Omental fat pad (tissue), 4 donors: ENCODE measurements around the gene LTB4R2. TPM values are rescaled to one million over a fixed set of nuclear protein-coding genes. Genes with fewer than 3 reads are reported as not detected.

Source experiments
- ATAC-seq: fragments of 150-250 bp; one replicate; pipeline ENCODE4 v1.9.1; 2016; ENCODE audit warnings: mild to moderate bottlenecking, moderate library complexity; ENCODE audit not compliant: low FRiP score
- DNase-seq: peaks from one replicate; pipeline ENCODE4 v3.0.0-alpha.2; 2019; ENCODE audit warnings: low spot score
- total RNA-seq, 4 donors: library from RNA; depleted of rRNA; stranded (reverse); fragments of >200 nt; gene quantifications; one replicate each; pipeline ENCODE4 v1.1.0, GENCODE V29; 2016
- TF ChIP-seq, protein P1 (sequence below), 3 donors: fragments of 450-650 bp; IDR thresholded peaks; one replicate each; pipeline ENCODE4 v1.5.1; 2016 to 2017; ENCODE audit warnings: antibody characterized with exemption in 3 of 3, mild to moderate bottlenecking in 3 of 3, moderate library complexity in 2 of 3

The LTB4R2 gene
- total RNA-seq, 4 donors from 2014 or later, result 4.7 to 9.0 (median 7.9) TPM

DNA sequence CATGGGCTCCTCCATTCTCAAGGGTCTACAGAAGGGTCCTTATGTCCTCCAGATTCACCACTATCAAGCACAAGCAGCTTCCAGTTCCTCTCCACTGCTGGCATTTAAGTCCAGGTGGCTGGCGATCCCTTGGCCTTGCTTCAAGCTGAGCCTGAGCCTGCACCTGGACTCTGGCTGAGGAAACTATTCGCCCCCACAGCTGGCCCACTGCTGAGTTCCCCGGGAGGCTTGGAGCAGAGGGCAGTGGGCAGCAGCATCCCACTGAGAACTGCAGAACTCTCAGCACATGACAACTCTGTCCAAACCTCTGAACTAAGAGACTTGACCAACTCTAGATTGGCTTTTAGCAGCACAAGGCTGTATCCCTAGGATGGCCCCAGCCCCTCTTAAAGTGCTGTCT lies 27.2 kb upstream of the LTB4R2 start:
- TF ChIP-seq, protein P1, sequence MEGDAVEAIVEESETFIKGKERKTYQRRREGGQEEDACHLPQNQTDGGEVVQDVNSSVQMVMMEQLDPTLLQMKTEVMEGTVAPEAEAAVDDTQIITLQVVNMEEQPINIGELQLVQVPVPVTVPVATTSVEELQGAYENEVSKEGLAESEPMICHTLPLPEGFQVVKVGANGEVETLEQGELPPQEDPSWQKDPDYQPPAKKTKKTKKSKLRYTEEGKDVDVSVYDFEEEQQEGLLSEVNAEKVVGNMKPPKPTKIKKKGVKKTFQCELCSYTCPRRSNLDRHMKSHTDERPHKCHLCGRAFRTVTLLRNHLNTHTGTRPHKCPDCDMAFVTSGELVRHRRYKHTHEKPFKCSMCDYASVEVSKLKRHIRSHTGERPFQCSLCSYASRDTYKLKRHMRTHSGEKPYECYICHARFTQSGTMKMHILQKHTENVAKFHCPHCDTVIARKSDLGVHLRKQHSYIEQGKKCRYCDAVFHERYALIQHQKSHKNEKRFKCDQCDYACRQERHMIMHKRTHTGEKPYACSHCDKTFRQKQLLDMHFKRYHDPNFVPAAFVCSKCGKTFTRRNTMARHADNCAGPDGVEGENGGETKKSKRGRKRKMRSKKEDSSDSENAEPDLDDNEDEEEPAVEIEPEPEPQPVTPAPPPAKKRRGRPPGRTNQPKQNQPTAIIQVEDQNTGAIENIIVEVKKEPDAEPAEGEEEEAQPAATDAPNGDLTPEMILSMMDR (IDR thresholded peaks at IDR 0.05), result no peak
- DNase-seq, result no peak
- ATAC-seq, result no peak

DNA sequence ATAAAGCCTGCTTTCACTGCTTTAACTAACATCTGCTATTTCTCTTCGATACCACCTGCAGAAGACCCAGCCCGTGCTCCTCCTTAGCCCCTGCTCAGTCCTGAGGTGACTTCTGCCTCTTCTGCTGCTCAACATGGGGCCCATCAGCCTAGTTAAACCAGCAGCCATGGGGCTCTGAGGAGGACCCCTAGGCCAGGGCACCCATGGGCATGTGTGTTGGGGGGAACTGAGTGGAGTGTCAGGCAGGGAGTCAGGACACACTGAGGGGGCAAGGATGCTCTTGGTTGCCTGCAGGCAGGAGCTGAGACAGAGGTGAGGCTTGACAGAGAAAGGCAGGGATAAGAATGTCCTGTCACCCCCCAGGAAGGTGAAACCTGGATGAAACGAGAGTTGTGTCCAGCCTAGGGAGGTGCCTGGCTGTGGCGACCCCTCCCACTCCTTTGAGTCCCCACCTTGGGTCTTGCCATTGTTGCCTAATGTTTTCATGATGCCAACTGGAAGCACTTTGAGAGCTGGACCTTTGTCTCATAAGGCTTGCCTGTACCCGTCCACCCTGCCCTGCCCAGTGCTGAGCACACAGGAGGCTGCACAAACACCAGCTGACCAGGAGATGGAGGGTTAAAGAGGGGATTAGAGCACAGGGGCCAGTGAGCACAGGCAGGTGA lies 26.0 kb upstream of the LTB4R2 start:
- no peak for DNase-seq
- ATAC-seq, result no peak
- TF ChIP-seq, protein P1 (IDR thresholded peaks at IDR 0.05), result no peak

DNA sequence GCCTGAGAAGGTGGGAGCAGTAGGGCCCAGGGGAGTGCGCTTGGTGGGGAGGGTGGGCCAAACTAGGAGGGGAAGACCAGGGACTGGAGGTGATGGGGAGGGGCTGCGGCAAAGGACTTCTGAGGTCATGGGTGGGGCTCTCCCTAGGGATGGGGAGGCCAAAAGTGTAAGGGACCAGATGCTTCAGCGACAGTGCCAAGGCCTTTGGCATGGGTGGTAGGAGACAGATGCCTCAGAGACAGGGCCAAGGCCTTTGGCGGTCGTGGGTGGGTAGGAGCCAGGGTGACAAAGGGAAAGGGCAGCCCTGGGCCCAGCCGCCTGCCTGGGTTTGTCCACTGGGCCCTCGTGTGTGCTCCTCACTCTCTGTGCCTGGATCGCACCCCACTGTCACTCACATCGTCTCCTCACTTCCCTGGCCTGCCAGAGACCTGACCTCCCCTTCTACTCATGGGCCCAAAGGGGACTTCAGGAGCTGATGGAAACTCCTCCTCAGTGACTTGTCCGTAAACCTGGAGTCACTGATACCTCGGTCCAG lies 25.4 kb upstream of the LTB4R2 start:
- no peak for DNase-seq
- no peak for ATAC-seq
- TF ChIP-seq, protein P1 (IDR thresholded peaks at IDR 0.05), result no peak

DNA sequence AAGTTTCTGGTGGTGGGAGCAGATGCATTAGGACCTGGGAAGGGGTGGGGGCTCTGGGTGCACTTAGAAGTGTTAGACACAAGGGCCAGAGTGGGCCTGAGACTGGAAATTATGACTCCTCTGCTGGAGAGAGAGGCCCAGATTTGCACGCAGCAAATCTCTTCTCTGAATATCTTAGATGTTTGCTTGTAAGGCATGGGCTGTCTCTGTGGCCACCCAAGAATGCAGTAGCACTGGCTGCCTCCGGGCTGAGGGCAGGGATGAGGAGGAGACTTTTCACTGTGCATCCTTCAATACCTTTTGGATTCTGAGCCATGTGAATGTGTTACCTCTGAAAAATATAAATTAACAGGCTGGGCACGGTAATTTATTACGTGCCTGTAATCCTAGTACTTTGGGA lies 24.6 kb upstream of the LTB4R2 start:
- ATAC-seq (no peak), DNase-seq (no peak)
- TF ChIP-seq, protein P1 (IDR thresholded peaks at IDR 0.05), result no peak

DNA sequence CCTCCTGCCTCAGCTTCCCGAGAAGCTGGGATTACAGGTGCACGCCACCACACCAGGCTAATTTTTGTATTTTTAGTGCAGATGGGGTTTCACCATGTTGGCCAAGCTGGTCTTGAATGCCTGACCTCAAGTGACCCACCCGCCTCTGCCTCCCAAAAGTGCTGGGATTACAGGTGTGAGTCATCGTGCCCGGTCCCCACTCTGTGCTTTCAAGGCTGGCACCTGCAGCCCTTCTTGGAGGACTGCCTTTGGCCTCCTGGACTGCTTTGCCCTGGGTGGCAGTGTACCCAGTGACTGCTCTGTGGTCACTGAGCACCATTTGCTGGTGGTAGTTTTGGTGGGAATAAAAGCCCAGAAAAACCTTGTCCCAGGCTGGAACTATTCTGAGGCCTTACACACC lies 22.9 kb upstream of the LTB4R2 start:
- DNase-seq, result no peak
- TF ChIP-seq, protein P1 (IDR thresholded peaks at IDR 0.05), result no peak
- ATAC-seq, result no peak

DNA sequence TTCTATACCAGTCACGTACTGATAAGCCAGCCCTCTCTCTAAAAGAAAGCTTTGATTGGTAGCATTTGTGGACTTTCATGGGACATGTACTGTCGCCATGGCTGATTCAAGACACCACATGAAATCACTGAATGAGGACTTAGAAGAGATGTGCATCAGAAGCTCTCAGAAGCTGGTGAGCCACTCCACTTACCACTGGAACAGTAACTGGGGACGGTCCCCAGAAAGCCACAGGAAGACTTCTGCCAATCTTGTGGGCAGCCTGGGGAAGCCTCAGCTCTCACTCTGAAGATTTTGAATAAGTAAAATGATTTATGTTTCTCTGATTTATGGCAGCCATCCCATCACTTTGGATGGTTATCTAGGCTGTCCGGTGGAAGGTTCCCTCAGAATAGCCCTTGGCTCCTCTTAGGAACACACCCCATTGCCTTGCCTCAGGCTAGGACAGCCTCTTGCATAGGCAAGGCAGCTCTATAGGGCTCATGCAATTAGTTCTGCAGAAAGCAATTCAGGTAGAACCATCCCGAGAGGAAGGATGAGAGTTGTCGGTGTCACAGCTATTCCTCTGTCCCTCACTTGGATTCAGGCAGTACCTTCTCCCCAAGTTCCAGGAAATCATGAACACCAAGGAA lies 20.2 kb upstream of the LTB4R2 start:
- no peak for ATAC-seq
- no peak for DNase-seq
- TF ChIP-seq, protein P1 (IDR thresholded peaks at IDR 0.05), result no peak

DNA sequence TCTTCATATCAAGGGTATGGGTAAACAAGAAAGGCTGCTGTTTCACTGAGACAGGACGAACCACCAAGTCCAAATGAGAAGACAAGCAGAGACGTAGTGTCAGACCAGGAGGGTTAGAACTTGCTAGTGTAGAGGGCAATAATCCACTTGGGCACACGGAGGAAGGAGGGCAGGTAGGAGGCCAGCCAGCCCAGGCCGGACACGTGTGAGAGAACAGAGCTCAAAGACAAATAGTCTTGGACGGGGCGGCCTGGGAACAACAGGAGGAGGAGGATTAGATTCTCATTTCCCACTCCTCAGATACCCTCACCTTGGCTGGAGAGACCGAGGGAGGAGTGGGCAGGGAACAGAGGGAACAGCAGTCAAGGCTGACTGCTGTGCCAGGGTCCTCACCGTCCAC lies 19.2 kb upstream of the LTB4R2 start:
- TF ChIP-seq, protein P1 (IDR thresholded peaks at IDR 0.05), result no peak
- DNase-seq (no peak), ATAC-seq (no peak)
